Measurements from ENCODE around the gene DPM3. TPM values are rescaled to one million over a fixed set of nuclear protein-coding genes. Genes with fewer than 3 reads are reported as not detected.
A peak's percentile ranks its signal among the peaks of the same experiment; 100 is the strongest.

The DPM3 gene
- total and polyA plus RNA-seq, 9 of the 15 experiments (the other 6 are each of a cell fraction or from before 2014, with no cell fraction given) = 3.7 to 120 (median 36.4) TPM

- no peak for TF ChIP-seq COPS2 (conservative IDR thresholded peaks at IDR 0.05)
- no peak for TF ChIP-seq HMG20B (CRISPR knock-in tag; IDR thresholded peaks at IDR 0.05)
- TF ChIP-seq ZMIZ1 (IDR thresholded peaks at IDR 0.05; ENCODE audit: low read depth in 2 of 2, low read length in 2 of 2) = no peak
- TF ChIP-seq NR2C1 (IDR thresholded peaks at IDR 0.05) = no peak
- TF ChIP-seq NR2C1 (tag; IDR thresholded peaks at IDR 0.05) = no peak
Measured at GRCh38 chr1:155134880-155135414, 5.4 kb downstream of the DPM3 start (continued).

- Histone ChIP-seq H3K9me3 (replicated peaks; ENCODE audit: control insufficient read depth, insufficient read depth, low read depth, low read length) (no peaks in the 10 kb centered on the region), H3K4me3 (peak overlapping the region; percentile 82; the same call in 1 of the 2 replicates), H3K27ac (ENCODE audit: extremely low read depth, low read depth, low read length) (no peak overlapping the region), H3K4me2 (ENCODE audit: insufficient read depth, low read length) (peak overlapping the region; percentile 84), H4K20me1 (replicated peaks; ENCODE audit: control insufficient read depth, insufficient read depth, low read length) (no peaks in the 10 kb centered on the region), H3K79me2 (ENCODE audit: control insufficient read depth, insufficient read depth, low read length) (peaks cover 42% of the 10 kb centered on the region), H3K4me1 (replicated peaks in 1 of 2; ENCODE audit: control insufficient read depth in 2 of 2, insufficient read depth in 2 of 2, low read length in 2 of 2) (peaks cover 57 to 69% of the 10 kb centered on the region in 2 experiments), H3K36me3 (ENCODE audit: control insufficient read depth, insufficient read depth, low read length) (peaks cover 44% of the 10 kb centered on the region), H3K27me3 (ENCODE audit: control insufficient read depth in 2 of 2, insufficient read depth in 2 of 2, low read length in 2 of 2) (no peaks in the 10 kb centered on the region), H3K9me1 (ENCODE audit: control insufficient read depth, insufficient read depth, low read length) (no peaks in the 10 kb centered on the region), H2AFZ (ENCODE audit: low read depth, low read length) (no peak overlapping the region), H3K9ac (ENCODE audit: insufficient read depth in 1 of 2, low read depth in 2 of 2, low read length in 2 of 2) (peak overlapping the region; percentile 39 to 91; a peak in 3 of 4 replicates)
- intact Hi-C loops (cut with micrococcal nuclease) (no loop called here), in situ Hi-C loops (cut with MboI) (no loop called here)
- ATAC-seq = no peak
- peak in 1 of 4 experiments; percentile 4 for DNase-seq (ENCODE audit: extremely low read depth in 1 of 4, low spot score in 3 of 4)
- no TSS peak for BruUV-seq (replicated peaks)
- ChIA-PET POLR2A (interaction anchor here (1.0 to 2.2 kb wide), 5 partner anchors 10 to 164 kb away, joined by 3 to 7 read pairs (median 3); partner anchors contain the start of gene SHC1), CTCF (ENCODE audit: low intra/inter-chr PET ratio) (no interaction called here)
- FAIRE-seq = no peak
- WGBS (ENCODE audit: insufficient coverage, low coverage, missing lambda C conversion rate) = 63% methylated on average over 1 of the region's 1 CpG
- TF ChIP-seq BCLAF1 (IDR thresholded peaks at IDR 0.05; ENCODE audit: borderline replicate concordance in 1 of 2, control insufficient read depth in 1 of 2, low read depth in 2 of 2, low read length in 1 of 2) (no peak), MNT (conservative IDR thresholded peaks at IDR 0.05) (no peak), ZNF354B (CRISPR knock-in tag; IDR thresholded peaks at IDR 0.05) (no peak), ZNF124 (CRISPR knock-in tag; IDR thresholded peaks at IDR 0.05) (no peak), NFIX (CRISPR knock-in tag; IDR thresholded peaks at IDR 0.05; ENCODE audit: low read depth) (no peak), ZSCAN32 (CRISPR knock-in tag; IDR thresholded peaks at IDR 0.05) (no peak)
Measured at GRCh38 chr1:155134322-155134721, 6.0 kb downstream of the DPM3 start.

All from K562 (cell line).